Large intestine (tissue), 3 donors: Measurements from ENCODE around the gene ZNF749. TPM values are rescaled to one million over a fixed set of nuclear protein-coding genes. Genes with fewer than 3 reads are reported as not detected.
"Not testable (repeated sequence)": the region's sequence is repeated elsewhere in the genome, so short reads cannot be mapped to it uniquely, and the experiment has no call there.

Source experiments
- DNase-seq, 2 donors: peaks; one replicate each; pipeline versions ENCODE4 v3.0.0 to v3.0.0-alpha.2; 2013
- H3K27ac ChIP-seq: one replicate; pipeline ENCODE4 v1.5.1; 2013; ENCODE audit warnings: low read length
- H3K27me3 ChIP-seq: 2 replicates; pipeline ENCODE4 v1.6.1; 2013; ENCODE audit warnings: low read length; ENCODE audit not compliant: control insufficient read depth, insufficient read depth
- H3K36me3 ChIP-seq: 2 replicates; pipeline ENCODE4 v1.6.1; 2013; ENCODE audit warnings: low read length; ENCODE audit not compliant: control insufficient read depth, insufficient read depth
- H3K4me1 ChIP-seq: one replicate; pipeline ENCODE4 v1.6.1; 2013; ENCODE audit warnings: low read length; ENCODE audit not compliant: control insufficient read depth, insufficient read depth
- H3K4me3 ChIP-seq: one replicate; pipeline ENCODE4 v1.5.1; 2013; ENCODE audit warnings: low read length
- H3K9me3 ChIP-seq: one replicate; pipeline ENCODE4 v1.6.1; 2013; ENCODE audit warnings: mild to moderate bottlenecking, low read depth, low read length, moderate library complexity; ENCODE audit not compliant: control insufficient read depth
- WGBS: methylation state at CpG from one replicate; pipeline ENCODE4 v1.1.5; 2013; ENCODE audit warnings: low lambda C conversion rate; ENCODE audit not compliant: insufficient coverage; 5-methylcytosine and 5-hydroxymethylcytosine counted together
- polyA plus RNA-seq: library from polyadenylated mRNA; unstranded; fragments of 120-200 nt; gene quantifications from one replicate; pipeline ENCODE4 v1.2.1, GENCODE V29; 2013

Gene ZNF749
- polyA plus RNA-seq, 1 donor: 15.5 TPM

DNA sequence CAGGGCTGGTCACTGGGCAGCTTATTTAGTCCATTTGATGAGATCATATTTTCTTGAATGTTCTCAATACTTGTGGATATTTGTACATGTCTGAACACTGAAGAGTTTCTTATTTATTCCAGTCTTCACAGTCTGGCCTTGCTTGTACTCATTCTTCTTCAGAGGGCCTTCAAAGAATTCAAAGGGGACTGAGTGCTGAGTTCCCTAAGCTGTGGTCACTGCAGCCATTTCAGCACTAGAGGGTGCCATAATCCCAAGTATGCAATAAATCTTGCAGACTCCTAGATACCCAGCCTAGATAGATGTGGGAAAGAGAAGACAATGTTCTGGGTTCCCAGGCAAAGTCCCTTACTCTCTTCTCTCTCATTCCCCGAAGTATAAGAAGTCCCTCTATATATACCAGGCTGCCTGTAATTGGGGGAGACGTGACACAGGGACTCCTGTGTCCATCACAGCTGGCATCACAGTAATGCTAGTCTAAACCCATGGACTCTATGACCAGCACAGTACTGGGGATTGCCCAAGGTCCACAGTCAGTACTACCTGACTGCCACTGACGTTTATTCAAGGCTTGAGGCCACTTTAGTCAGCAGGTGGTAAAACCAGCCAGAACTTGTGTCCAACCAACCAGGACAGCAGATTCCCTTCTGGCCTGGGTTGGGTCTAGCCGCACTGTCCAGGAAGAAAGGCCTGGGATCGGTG lies 30.7 kb downstream of the ZNF749 start:
- H3K9me3 ChIP-seq: peaks cover 54% of the 10 kb centered on the region
- no peaks in the 10 kb centered on the region for H3K4me1 ChIP-seq
- no peak for DNase-seq
- H3K36me3 ChIP-seq: peaks cover 12% of the 10 kb centered on the region
- WGBS: 100% methylated on average over 1 of the region's 5 CpGs
- no peak overlapping the region for H3K4me3 ChIP-seq
- no peaks in the 10 kb centered on the region for H3K27me3 ChIP-seq
- H3K27ac ChIP-seq: no peak overlapping the region

DNA sequence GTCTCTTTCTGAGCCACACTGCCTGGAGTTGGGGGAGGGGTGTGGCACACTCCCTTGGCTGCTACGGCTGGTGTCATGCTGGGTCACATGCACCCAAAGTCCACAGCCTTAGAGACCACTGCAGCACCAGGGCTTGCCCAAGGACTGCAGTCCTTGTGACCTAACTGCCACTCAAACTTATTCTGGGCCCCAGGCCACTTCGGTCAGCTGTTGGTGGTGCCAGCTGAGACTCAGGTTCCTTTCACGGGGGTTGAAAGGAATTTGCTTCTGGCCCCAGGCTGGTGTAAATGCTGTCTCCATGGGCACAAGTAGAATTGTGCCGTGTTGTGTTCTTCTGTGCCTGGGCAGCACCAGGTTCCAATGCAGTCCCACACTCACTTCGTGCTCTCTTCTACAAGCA lies 31.4 kb downstream of the ZNF749 start:
- peaks cover 58% of the 10 kb centered on the region for H3K9me3 ChIP-seq
- H3K4me3 ChIP-seq: no peak overlapping the region
- DNase-seq: no peak
- H3K27ac ChIP-seq: no peak overlapping the region
- no peaks in the 10 kb centered on the region for H3K4me1 ChIP-seq
- H3K36me3 ChIP-seq: peaks cover 12% of the 10 kb centered on the region
- WGBS: no CpG with 5 or more reads among the region's 5 CpGs
- H3K27me3 ChIP-seq: no peaks in the 10 kb centered on the region

DNA sequence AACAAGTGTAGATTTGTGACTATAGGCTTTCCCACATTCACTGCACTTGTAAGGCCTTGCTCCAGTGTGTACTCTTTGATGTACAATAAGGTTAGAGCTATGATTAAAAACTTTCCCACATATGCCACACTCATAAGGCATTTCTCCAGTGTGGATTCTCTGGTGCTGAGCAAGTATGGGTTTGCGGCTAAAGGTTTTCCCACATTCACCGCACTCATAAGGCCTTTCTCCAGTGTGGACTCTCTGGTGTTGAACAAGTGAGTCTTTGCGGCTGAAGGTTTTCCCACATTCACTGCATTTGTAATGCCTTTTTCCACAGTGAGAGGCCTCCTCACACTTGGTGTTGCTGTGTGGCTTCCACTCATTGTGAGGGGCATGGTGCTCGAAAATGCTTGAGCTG lies 38.5 kb downstream of the ZNF749 start:
- DNase-seq: no peak
- H3K36me3 ChIP-seq: peaks cover 46% of the 10 kb centered on the region
- no CpG with 5 or more reads among the region's 4 CpGs for WGBS
- no peaks in the 10 kb centered on the region for H3K27me3 ChIP-seq
- no peak overlapping the region for H3K4me3 ChIP-seq
- H3K4me1 ChIP-seq: no peaks in the 10 kb centered on the region
- H3K9me3 ChIP-seq: peaks cover 53% of the 10 kb centered on the region
- H3K27ac ChIP-seq: no peak overlapping the region

- DNase-seq: peak; percentile 94 to 97
- no peaks in the 10 kb centered on the region for H3K4me1 ChIP-seq
- H3K27ac ChIP-seq: peak within 1 kb of the TSS; percentile 63
- H3K36me3 ChIP-seq: peaks cover 40% of the 10 kb centered on the region
- 86% methylated on average over 1 of the region's 38 CpGs for WGBS
- H3K4me3 ChIP-seq: peak within 1 kb of the TSS; percentile 67
- peaks cover 32% of the 10 kb centered on the region for H3K9me3 ChIP-seq
- H3K27me3 ChIP-seq: peaks cover 2% of the 10 kb centered on the region
These were observed 42.3 kb downstream of the ZNF749 start, which contains the start of gene ZNF772 for GRCh38 chr19:57477191-57478008. Gene ZNF772 (minus strand): TSS chr19:57477566. CDS start chr19:57477309, 257 bp downstream.

GRCh38 chr19:57487477-57488298 lies 52.6 kb downstream of the ZNF749 start, which contains the start of gene ZNF419:
Gene ZNF419 (plus strand): TSS chr19:57487750. CDS start chr19:57487951, 201 bp downstream.
- H3K9me3 ChIP-seq, H3K27me3 ChIP-seq, H3K4me1 ChIP-seq: not testable (repeated sequence)
- H3K36me3 ChIP-seq: peaks cover 23% of the 10 kb centered on the region
- peak; percentile 93 to 94 for DNase-seq
- H3K4me3 ChIP-seq: peak within 1 kb of the TSS; percentile 93
- H3K27ac ChIP-seq: peak within 1 kb of the TSS; percentile 71
- 0% methylated on average over 2 of the region's 69 CpGs for WGBS

- peak overlapping the region; percentile 11 for H3K4me3 ChIP-seq
- not testable (repeated sequence) for H3K27ac ChIP-seq, H3K27me3 ChIP-seq, H3K4me1 ChIP-seq, H3K9me3 ChIP-seq, DNase-seq
- WGBS: no CpG with 5 or more reads among the region's 1 CpG
- peaks cover 26% of the 10 kb centered on the region for H3K36me3 ChIP-seq
These were observed 53.1 kb downstream of the ZNF749 start for GRCh38 chr19:57488299-57488644.

Other genes with a start within 250 kb of the ZNF749 start
- gene ZNF264, start 243.8 kb upstream of the ZNF749 start, polyA plus RNA-seq: 15.6 TPM
- gene AURKC, start 204.3 kb upstream of the ZNF749 start, polyA plus RNA-seq: 2.2 TPM
- gene ZNF805, start 194.7 kb upstream of the ZNF749 start, polyA plus RNA-seq: 4.4 TPM
- gene ZNF460, start 154.8 kb upstream of the ZNF749 start, polyA plus RNA-seq: 2.0 TPM
- 7.0 TPM for gene ZNF543, start 114.9 kb upstream of the ZNF749 start, polyA plus RNA-seq
- 11.1 TPM for gene ZNF304, start 84.1 kb upstream of the ZNF749 start, polyA plus RNA-seq
- gene TRAPPC2B, start 71.8 kb upstream of the ZNF749 start, polyA plus RNA-seq: 19.6 TPM
- 5.7 TPM for gene ZNF547, start 71.8 kb upstream of the ZNF749 start, polyA plus RNA-seq
- 28.1 TPM for gene ZNF548, start 45.5 kb upstream of the ZNF749 start, polyA plus RNA-seq
- 8.9 TPM for gene ZNF17, start 24.2 kb upstream of the ZNF749 start, polyA plus RNA-seq
- gene VN1R1, start 21.8 kb downstream of the ZNF749 start, polyA plus RNA-seq: 2.8 TPM
- 12.2 TPM for gene ZNF772, start 42.2 kb downstream of the ZNF749 start, polyA plus RNA-seq
- 13.6 TPM for gene ZNF419, start 52.4 kb downstream of the ZNF749 start, polyA plus RNA-seq
- gene ZNF773, start 64.6 kb downstream of the ZNF749 start, polyA plus RNA-seq: 11.8 TPM
- gene ZNF549, start 92.0 kb downstream of the ZNF749 start, polyA plus RNA-seq: 11.8 TPM
- 16.2 TPM for gene ZNF550, start 124.5 kb downstream of the ZNF749 start, polyA plus RNA-seq
- 6.0 TPM for gene ZNF416, start 143.6 kb downstream of the ZNF749 start, polyA plus RNA-seq
- gene ZIK1, start 148.8 kb downstream of the ZNF749 start, polyA plus RNA-seq: 8.7 TPM
- 4.1 TPM for gene ZNF530, start 164.6 kb downstream of the ZNF749 start, polyA plus RNA-seq
- 18.3 TPM for gene ZNF134, start 178.9 kb downstream of the ZNF749 start, polyA plus RNA-seq
- gene ZNF211, start 197.8 kb downstream of the ZNF749 start, polyA plus RNA-seq: 23.8 TPM
- gene ZSCAN4, start 233.6 kb downstream of the ZNF749 start, polyA plus RNA-seq: 0.25 TPM
- gene ZNF551, start 246.7 kb downstream of the ZNF749 start, polyA plus RNA-seq: 11.3 TPM